Suprapubic skin (tissue), 3 donors: ENCODE measurements around the gene RAB40A.

Experiments used
- CTCF ChIP-seq, 2 donors: fragments of 200-600 bp in 1 of 2; fragments of 450-650 bp in 1 of 2; sonication (generic) in 1 of 2; IDR thresholded peaks; one replicate each; pipeline ENCODE4 v1.5.1; 2016 to 2019; ENCODE audit warnings: antibody characterized with exemption in 2 of 2, mild to moderate bottlenecking in 1 of 2, moderate library complexity in 1 of 2
- POLR2A ChIP-seq, 2 donors: fragments of 450-650 bp; IDR thresholded peaks; one replicate each; pipeline ENCODE4 v1.6.1; 2017; ENCODE audit warnings: antibody characterized with exemption in 2 of 2, mild to moderate bottlenecking in 2 of 2, moderate library complexity in 2 of 2

GRCh38 chrX:103550415-103551051 is 31.2 kb upstream of the RAB40A start:
- TF ChIP-seq CTCF (IDR thresholded peaks at IDR 0.05) (no peak), POLR2A (IDR thresholded peaks at IDR 0.05) (no peak)
